PC-3 (cell line): ENCODE data around the gene VMAC. TPM values are rescaled to one million over a fixed set of nuclear protein-coding genes. Genes with fewer than 3 reads are reported as not detected.
A peak's percentile ranks its signal among the peaks of the same experiment; 100 is the strongest.

ENCODE experiments used
- ATAC-seq: fragments of 200-7000 bp; cut with Tn5 transposase; 2 replicates; pipeline ENCODE4 v1.9.1; 2020; ENCODE audit warnings: mild to moderate bottlenecking, moderate library complexity
- BruUV-seq: library from RNA; stranded (reverse); fragments of 400-500 nt; replicated peaks from 2 replicates; lab custom pipeline; 2021; lab: Mats Ljungman, UMichigan
- CTCF ChIA-PET: fragments of 300-600 bp; sonication (Branson Sonifier 250); formaldehyde crosslinking; loops from one replicate; lab custom pipeline; 2022; ENCODE audit warnings: antibody characterized with exemption; lab: Charles Lee
- POLR2A ChIA-PET: fragments of 300-600 bp; sonication (Branson Sonifier 250); formaldehyde crosslinking; loops from one replicate; lab custom pipeline; 2022; ENCODE audit warnings: antibody characterized with exemption; ENCODE audit not compliant: unreplicated experiment; lab: Charles Lee
- DNase-seq: peaks from one replicate; pipeline ENCODE4 v3.0.0-alpha.2; 2015
- H2AFZ ChIP-seq: fragments of 300-600 bp; sonication (generic); 2 replicates; pipeline ENCODE4 v1.6.0; 2016; ENCODE audit warnings: antibody characterized with exemption, low read length
- H3F3A ChIP-seq: fragments of 300-600 bp; sonication (generic); one replicate; pipeline ENCODE4 v1.6.0; 2017; ENCODE audit warnings: antibody characterized with exemption, low read length, control low read depth, mild to moderate bottlenecking; ENCODE audit not compliant: unreplicated experiment
- H3K27ac ChIP-seq: fragments of 300-600 bp; sonication (generic); 2 replicates; pipeline ENCODE4 v1.5.1; 2016; ENCODE audit warnings: mild to moderate bottlenecking, low read length
- H3K27me3 ChIP-seq: fragments of 300-600 bp; sonication (generic); 2 replicates; pipeline ENCODE4 v1.6.1; 2016; ENCODE audit warnings: low read length, mixed read lengths
- H3K36me3 ChIP-seq: fragments of 300-600 bp; sonication (generic); 2 replicates; pipeline ENCODE4 v1.6.1; 2016; ENCODE audit warnings: low read depth, mixed run types, low read length, mixed read lengths
- H3K4me1 ChIP-seq: fragments of 300-600 bp; sonication (generic); 2 replicates; pipeline ENCODE4 v1.5.1; 2016; ENCODE audit warnings: low read length; ENCODE audit not compliant: insufficient read depth
- H3K4me2 ChIP-seq: fragments of 300-600 bp; sonication (generic); 2 replicates; pipeline ENCODE4 v1.6.0; 2016; ENCODE audit warnings: low read length
- H3K4me3 ChIP-seq: fragments of 300-600 bp; sonication (generic); 2 replicates; pipeline ENCODE4 v1.5.1; 2016; ENCODE audit warnings: mild to moderate bottlenecking, low read length, mixed read lengths
- H3K79me2 ChIP-seq: fragments of 300-600 bp; sonication (generic); 2 replicates; pipeline ENCODE4 v1.6.1; 2017; ENCODE audit warnings: low read length, mixed read lengths
- H3K9ac ChIP-seq: fragments of 300-600 bp; sonication (generic); 2 replicates; pipeline ENCODE4 v1.6.0; 2016; ENCODE audit warnings: mild to moderate bottlenecking, low read length
- H3K9me2 ChIP-seq: fragments of 300-600 bp; sonication (generic); replicated peaks from 2 replicates; pipeline ENCODE4 v1.6.1; 2016; ENCODE audit warnings: mixed run types, low read length, mixed read lengths
- H3K9me3 ChIP-seq: fragments of 300-600 bp; sonication (generic); 2 replicates; pipeline ENCODE4 v1.6.1; 2016; ENCODE audit warnings: low read length, mixed read lengths
- H4K20me1 ChIP-seq: fragments of 300-600 bp; sonication (generic); 2 replicates; pipeline ENCODE4 v1.6.1; 2016; ENCODE audit warnings: low read length, mixed read lengths
- CTCF ChIP-seq: fragments of 300-600 bp; sonication (generic); conservative IDR thresholded peaks from 2 replicates; pipeline ENCODE4 v1.5.1; 2017; ENCODE audit warnings: antibody characterized with exemption, low read depth, mild to moderate bottlenecking, low read length
- EZH2 ChIP-seq: fragments of 300-600 bp; sonication (generic); IDR thresholded peaks from one replicate; pipeline ENCODE4 v1.6.1; 2017; ENCODE audit warnings: antibody characterized with exemption, mild to moderate bottlenecking, low read length; ENCODE audit not compliant: unreplicated experiment
- EZH2phosphoT487 ChIP-seq: fragments of 300-600 bp; sonication (generic); IDR thresholded peaks from 2 replicates; pipeline ENCODE4 v1.6.1; 2018; ENCODE audit warnings: mild to moderate bottlenecking, antibody characterized with exemption, low read length, borderline replicate concordance
- intact Hi-C: fragments of 100-400 bp; cut with micrococcal nuclease; formaldehyde crosslinking; loops from 2 replicates; pipeline ENCODE4 v1.9.0; 2023
- total RNA-seq: library from RNA; depleted of rRNA; stranded (reverse); fragments of >200 nt; gene quantifications from 2 replicates; pipeline ENCODE4 v1.2.3, GENCODE V29; 2014

VMAC gene
- total RNA-seq, 1 experiment from 2014 or later, result 8.3 TPM

GRCh38 chr19:5891938-5892771 is 12.5 kb upstream of the VMAC start:
- no peaks in the 10 kb centered on the region for H3K9me3 ChIP-seq
- ChIA-PET CTCF (interaction anchor here (0.6 to 2.9 kb wide), 2 partner anchors 71 to 88 kb away, joined by 5 to 23 read pairs; partner anchors contain the start of gene NRTN), POLR2A (no interaction called here)
- no peak overlapping the region for H3K4me3 ChIP-seq
- H3K36me3 ChIP-seq, result peaks cover 6% of the 10 kb centered on the region; the same call in 1 of the 2 replicates
- peak; percentile 60 for DNase-seq
- no peaks in the 10 kb centered on the region for H4K20me1 ChIP-seq
- BruUV-seq, result no TSS peak
- no peak overlapping the region for H3K9ac ChIP-seq
- H2AFZ ChIP-seq, result no peak overlapping the region
- no peaks in the 10 kb centered on the region for H3K9me2 ChIP-seq
- peak; percentile 76 for ATAC-seq
- intact Hi-C loops, result loop anchor here (1.0 to 5.0 kb wide), 3 partner anchors 70 to 119 kb away; partner anchors contain the start of gene NRTN
- no peaks in the 10 kb centered on the region for H3K4me1 ChIP-seq
- no peak overlapping the region for H3K4me2 ChIP-seq
- no peak overlapping the region for H3K27ac ChIP-seq
- H3K27me3 ChIP-seq, result 0 out of 2 replicates have a peak, but pooled peaks cover 4% of the 10 kb centered on the region
- no peaks in the 10 kb centered on the region for H3K79me2 ChIP-seq
- H3F3A ChIP-seq, result no peaks in the 10 kb centered on the region
- peak; percentile 96 for TF ChIP-seq CTCF
- TF ChIP-seq EZH2phosphoT487, result no peak

GRCh38 chr19:5892772-5893275 is 11.8 kb upstream of the VMAC start:
- Histone ChIP-seq H3K4me1 (no peaks in the 10 kb centered on the region), H3K9ac (no peak overlapping the region), H2AFZ (no peak overlapping the region), H3K9me2 (no peaks in the 10 kb centered on the region), H3K36me3 (peaks cover 6% of the 10 kb centered on the region; the same call in 1 of the 2 replicates), H3K27me3 (0 out of 2 replicates have a peak, but pooled peaks cover 4% of the 10 kb centered on the region), H3K4me3 (no peak overlapping the region), H3K79me2 (peaks cover 5% of the 10 kb centered on the region), H4K20me1 (peaks cover 6% of the 10 kb centered on the region; the same call in 1 of the 2 replicates), H3K27ac (no peak overlapping the region), H3K4me2 (no peak overlapping the region), H3K9me3 (no peaks in the 10 kb centered on the region), H3F3A (no peaks in the 10 kb centered on the region)
- POLR2A ChIA-PET, result no interaction called here
- CTCF ChIA-PET, result no interaction called here
- TF ChIP-seq CTCF (peak; percentile 16; the same call in 1 of the 2 replicates), EZH2phosphoT487 (no peak), EZH2 (no peak)
- DNase-seq, result no peak
- intact Hi-C loops, result loop anchor here (1.0 to 5.0 kb wide), 3 partner anchors 71 to 120 kb away; partner anchors contain the start of gene NRTN
- peak; percentile 3 for ATAC-seq
- TSS peak; percentile 4 for BruUV-seq
